Testis (tissue), 2 donors: ENCODE measurements around the gene SEC61B.

ENCODE experiments used
- POLR2A ChIP-seq: fragments of 450-650 bp; IDR thresholded peaks from one replicate; pipeline ENCODE4 v1.6.1; 2017; ENCODE audit warnings: antibody characterized with exemption, mild to moderate bottlenecking, moderate library complexity
- TF ChIP-seq, protein P1 (sequence below), 3 experiments: fragments of 450-650 bp in 2 of 3; fragments of 200-600 bp in 1 of 3; sonication (generic) in 1 of 3; IDR thresholded peaks; one replicate each; pipeline ENCODE4 v1.5.1; 2016 to 2019; ENCODE audit warnings: antibody characterized with exemption in 3 of 3, mild to moderate bottlenecking in 2 of 3, moderate library complexity in 1 of 3

DNA sequence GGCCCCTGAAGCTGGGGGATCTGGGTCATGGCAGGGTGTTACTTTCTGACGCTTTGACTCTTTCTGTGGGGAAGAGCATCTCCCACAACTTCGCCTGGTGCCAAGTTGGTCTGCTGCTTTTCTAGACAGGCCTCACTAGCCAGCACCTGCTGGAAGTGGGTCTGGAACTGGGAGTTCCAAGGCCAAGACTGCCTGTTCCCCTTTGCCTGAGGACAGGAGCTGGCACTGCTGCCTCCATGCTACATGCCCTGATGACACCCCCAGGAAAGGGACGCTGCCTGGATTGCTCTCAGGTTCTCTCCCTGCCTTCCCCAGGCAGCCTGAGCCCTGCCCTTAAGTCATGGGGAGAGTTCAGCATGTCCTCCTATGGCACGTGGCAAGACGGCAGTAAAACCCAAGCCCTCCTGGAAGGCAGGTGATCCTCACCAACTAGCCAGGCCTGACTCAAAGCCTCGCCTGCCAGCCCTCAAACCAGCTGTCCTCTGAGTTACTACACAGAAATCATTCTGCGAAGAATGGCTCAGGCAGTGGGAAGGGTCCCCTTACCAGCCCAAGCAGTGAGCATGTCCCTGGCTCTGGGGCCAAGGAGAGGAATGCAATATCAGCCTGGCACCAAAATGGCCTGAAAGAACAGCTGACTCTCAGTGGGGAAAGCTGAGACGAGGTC is 35.8 kb downstream of the SEC61B start:
- TF ChIP-seq, protein P1, sequence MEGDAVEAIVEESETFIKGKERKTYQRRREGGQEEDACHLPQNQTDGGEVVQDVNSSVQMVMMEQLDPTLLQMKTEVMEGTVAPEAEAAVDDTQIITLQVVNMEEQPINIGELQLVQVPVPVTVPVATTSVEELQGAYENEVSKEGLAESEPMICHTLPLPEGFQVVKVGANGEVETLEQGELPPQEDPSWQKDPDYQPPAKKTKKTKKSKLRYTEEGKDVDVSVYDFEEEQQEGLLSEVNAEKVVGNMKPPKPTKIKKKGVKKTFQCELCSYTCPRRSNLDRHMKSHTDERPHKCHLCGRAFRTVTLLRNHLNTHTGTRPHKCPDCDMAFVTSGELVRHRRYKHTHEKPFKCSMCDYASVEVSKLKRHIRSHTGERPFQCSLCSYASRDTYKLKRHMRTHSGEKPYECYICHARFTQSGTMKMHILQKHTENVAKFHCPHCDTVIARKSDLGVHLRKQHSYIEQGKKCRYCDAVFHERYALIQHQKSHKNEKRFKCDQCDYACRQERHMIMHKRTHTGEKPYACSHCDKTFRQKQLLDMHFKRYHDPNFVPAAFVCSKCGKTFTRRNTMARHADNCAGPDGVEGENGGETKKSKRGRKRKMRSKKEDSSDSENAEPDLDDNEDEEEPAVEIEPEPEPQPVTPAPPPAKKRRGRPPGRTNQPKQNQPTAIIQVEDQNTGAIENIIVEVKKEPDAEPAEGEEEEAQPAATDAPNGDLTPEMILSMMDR (IDR thresholded peaks at IDR 0.05): no peak
- TF ChIP-seq POLR2A: no peak
